Measurements from ENCODE around the gene FGF18. TPM values are rescaled to one million over a fixed set of nuclear protein-coding genes. Genes with fewer than 3 reads are reported as not detected.
"Not testable (repeated sequence)": the region's sequence is repeated elsewhere in the genome, so short reads cannot be mapped to it uniquely, and the experiment has no call there.

FGF18 gene
- total RNA-seq, 4 donors from 2014 or later: 0.66 to 0.91 (median 0.86) TPM; not detected in 1

DNA sequence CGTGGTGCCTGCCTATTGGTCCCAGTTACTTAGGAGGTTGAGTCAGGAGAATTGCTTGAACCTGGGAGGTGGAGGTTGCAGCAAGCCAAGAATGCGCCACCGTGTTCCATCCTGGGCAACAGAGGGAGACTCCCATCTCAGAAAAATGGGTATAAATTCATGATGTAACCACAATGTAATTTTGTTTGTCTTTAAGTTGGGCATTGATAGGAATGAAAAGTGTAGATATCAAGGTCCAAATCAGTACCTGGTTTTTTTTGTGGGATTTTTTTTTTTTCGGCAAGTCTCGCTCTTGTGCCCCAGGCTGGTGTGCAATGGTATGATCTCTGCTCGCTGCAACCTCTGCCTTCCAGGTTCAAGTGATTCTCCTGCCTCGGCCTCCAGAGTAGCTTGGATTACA is 24.4 kb upstream of the FGF18 start:
- no peak overlapping the region for H3K27ac ChIP-seq (replicated peaks in 1 of 4)
- DNase-seq (ENCODE audit: extremely low spot score): no peak
- TF ChIP-seq POLR2AphosphoS5 (IDR thresholded peaks at IDR 0.05) (no peak), EP300 (IDR thresholded peaks at IDR 0.05) (no peak), POLR2A (IDR thresholded peaks at IDR 0.05; ENCODE audit: low read depth) (no peak)
- TF ChIP-seq, protein P1, sequence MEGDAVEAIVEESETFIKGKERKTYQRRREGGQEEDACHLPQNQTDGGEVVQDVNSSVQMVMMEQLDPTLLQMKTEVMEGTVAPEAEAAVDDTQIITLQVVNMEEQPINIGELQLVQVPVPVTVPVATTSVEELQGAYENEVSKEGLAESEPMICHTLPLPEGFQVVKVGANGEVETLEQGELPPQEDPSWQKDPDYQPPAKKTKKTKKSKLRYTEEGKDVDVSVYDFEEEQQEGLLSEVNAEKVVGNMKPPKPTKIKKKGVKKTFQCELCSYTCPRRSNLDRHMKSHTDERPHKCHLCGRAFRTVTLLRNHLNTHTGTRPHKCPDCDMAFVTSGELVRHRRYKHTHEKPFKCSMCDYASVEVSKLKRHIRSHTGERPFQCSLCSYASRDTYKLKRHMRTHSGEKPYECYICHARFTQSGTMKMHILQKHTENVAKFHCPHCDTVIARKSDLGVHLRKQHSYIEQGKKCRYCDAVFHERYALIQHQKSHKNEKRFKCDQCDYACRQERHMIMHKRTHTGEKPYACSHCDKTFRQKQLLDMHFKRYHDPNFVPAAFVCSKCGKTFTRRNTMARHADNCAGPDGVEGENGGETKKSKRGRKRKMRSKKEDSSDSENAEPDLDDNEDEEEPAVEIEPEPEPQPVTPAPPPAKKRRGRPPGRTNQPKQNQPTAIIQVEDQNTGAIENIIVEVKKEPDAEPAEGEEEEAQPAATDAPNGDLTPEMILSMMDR (IDR thresholded peaks at IDR 0.05): no peak
- H3K27me3 ChIP-seq: no peaks in the 10 kb centered on the region
- no peak overlapping the region for H3K4me3 ChIP-seq
- peaks cover 36 to 95% (median 72%) of the 10 kb centered on the region in 4 donors for H3K36me3 ChIP-seq
- WGBS: 92% methylated on average over 7 of the region's 7 CpGs
- H3K4me1 ChIP-seq: peaks cover 29 to 61% (median 43%) of the 10 kb centered on the region in 4 donors
- no peaks in the 10 kb centered on the region for H3K9me3 ChIP-seq
- intact Hi-C loops (cut with DNase I): no loop called here

DNA sequence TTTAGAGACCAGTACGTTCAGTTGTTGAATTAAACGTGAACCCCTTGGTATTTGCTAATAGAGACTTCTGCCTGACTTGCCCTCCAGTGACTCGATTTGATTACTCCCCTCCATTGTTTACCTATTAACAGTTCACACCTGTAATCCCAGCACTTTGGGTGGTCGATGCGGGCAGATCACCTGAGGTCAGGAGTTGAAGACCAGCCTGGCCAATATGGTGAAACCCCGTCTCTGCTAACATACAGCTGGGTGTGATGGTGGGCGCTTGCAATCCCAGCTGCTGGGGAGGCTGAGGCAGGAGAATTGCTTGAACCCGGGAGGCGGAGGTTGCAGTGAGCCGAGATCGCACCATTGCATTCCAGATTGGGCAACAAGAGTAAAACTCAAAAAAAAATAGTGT is 22.9 kb upstream of the FGF18 start:
- H3K4me3 ChIP-seq; intact Hi-C loops (cut with DNase I); H3K27me3 ChIP-seq; H3K9me3 ChIP-seq; H3K27ac ChIP-seq (replicated peaks in 1 of 4); DNase-seq (ENCODE audit: extremely low spot score): not testable (repeated sequence)
- peaks cover 49 to 100% (median 84%) of the 10 kb centered on the region in 4 donors for H3K36me3 ChIP-seq
- peaks cover 14 to 45% (median 30%) of the 10 kb centered on the region in 4 donors for H3K4me1 ChIP-seq
- WGBS: 83% methylated on average over 11 of the region's 11 CpGs

DNA sequence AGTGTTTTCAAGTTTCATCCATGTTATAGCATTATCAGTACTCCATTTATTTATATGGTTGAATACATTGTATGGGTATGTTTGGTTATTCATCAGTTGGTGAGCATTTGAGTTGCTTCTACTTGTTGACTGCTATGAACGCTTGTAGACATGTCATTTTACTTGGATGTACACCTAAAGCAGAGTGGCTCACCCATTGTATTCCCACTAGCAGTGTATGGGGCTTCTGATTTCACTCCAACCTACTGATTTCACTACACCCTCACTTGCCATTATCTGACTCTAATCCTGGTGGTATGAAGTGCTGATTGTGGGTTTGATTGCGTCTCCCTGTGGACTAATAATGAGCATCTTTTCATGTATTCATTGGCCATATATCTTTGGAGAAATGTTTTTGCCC is 22.3 kb upstream of the FGF18 start:
- 88% methylated on average over 2 of the region's 2 CpGs for WGBS
- Histone ChIP-seq H3K36me3 (peaks cover 53 to 98% (median 82%) of the 10 kb centered on the region in 4 donors), H3K27me3 (no peaks in the 10 kb centered on the region), H3K4me1 (peaks cover 10 to 41% (median 25%) of the 10 kb centered on the region in 4 donors), H3K27ac (replicated peaks in 1 of 4) (no peak overlapping the region), H3K9me3 (no peaks in the 10 kb centered on the region), H3K4me3 (no peak overlapping the region)
- TF ChIP-seq POLR2AphosphoS5 (IDR thresholded peaks at IDR 0.05) (no peak), POLR2A (IDR thresholded peaks at IDR 0.05; ENCODE audit: low read depth) (no peak), EP300 (IDR thresholded peaks at IDR 0.05) (no peak)
- TF ChIP-seq, protein P1 (IDR thresholded peaks at IDR 0.05): no peak
- no peak for DNase-seq (ENCODE audit: extremely low spot score)
- intact Hi-C loops (cut with DNase I): no loop called here

DNA sequence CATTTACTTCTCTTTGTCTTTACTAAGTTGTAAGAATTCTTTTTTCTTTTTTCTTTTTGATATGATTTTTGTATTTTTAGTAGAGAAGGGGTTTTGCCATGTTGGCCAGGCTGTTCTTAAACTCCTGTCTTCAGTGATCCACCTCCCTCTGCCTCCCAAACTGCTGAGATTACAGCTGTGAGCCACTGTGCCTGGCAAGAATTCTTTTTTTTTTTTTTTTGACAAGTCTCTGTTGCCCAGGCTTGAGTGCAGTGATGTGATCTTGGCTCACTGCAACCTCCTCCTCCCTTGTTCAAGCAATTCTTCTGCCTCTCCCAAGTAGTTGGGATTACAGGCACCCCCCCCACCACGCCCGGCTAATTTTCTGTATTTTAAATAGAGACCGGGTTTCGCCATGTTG is 21.8 kb upstream of the FGF18 start:
- no peak for DNase-seq (ENCODE audit: extremely low spot score)
- H3K27me3 ChIP-seq: no peaks in the 10 kb centered on the region
- peaks cover 49 to 94% (median 80%) of the 10 kb centered on the region in 4 donors for H3K36me3 ChIP-seq
- no peak overlapping the region for H3K27ac ChIP-seq (replicated peaks in 1 of 4)
- WGBS: 94% methylated on average over 4 of the region's 4 CpGs
- no peak for TF ChIP-seq POLR2A (IDR thresholded peaks at IDR 0.05; ENCODE audit: low read depth)
- intact Hi-C loops (cut with DNase I): no loop called here
- peaks cover 10 to 38% (median 24%) of the 10 kb centered on the region in 4 donors for H3K4me1 ChIP-seq
- no peak overlapping the region for H3K4me3 ChIP-seq
- no peaks in the 10 kb centered on the region for H3K9me3 ChIP-seq

DNA sequence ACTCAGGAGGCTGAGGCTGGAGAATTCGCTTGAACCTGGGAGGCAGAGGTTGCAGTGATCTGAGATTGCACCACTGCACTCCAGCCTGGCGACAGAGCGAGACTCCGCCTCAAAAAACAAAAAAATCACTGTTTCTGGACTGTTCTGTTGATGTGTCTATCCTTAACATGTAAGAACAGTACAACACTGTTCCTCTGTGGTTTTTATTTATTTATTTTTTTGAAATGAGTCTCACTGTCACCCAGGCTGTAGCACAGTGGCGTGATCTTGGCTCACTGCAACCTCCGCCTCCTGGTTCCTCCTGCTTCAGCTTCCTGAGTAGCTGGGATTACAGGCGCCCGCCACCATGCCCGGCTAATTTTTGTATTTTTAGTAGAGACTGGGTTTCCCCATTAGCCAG is 20.8 kb upstream of the FGF18 start:
- H3K27me3 ChIP-seq; DNase-seq (ENCODE audit: extremely low spot score); H3K27ac ChIP-seq (replicated peaks in 1 of 4); H3K4me3 ChIP-seq; intact Hi-C loops (cut with DNase I); H3K9me3 ChIP-seq: not testable (repeated sequence)
- Histone ChIP-seq H3K4me1 (peaks cover 10 to 38% (median 24%) of the 10 kb centered on the region in 4 donors), H3K36me3 (peaks cover 49 to 84% (median 70%) of the 10 kb centered on the region in 4 donors)
- WGBS: 89% methylated on average over 9 of the region's 9 CpGs

DNA sequence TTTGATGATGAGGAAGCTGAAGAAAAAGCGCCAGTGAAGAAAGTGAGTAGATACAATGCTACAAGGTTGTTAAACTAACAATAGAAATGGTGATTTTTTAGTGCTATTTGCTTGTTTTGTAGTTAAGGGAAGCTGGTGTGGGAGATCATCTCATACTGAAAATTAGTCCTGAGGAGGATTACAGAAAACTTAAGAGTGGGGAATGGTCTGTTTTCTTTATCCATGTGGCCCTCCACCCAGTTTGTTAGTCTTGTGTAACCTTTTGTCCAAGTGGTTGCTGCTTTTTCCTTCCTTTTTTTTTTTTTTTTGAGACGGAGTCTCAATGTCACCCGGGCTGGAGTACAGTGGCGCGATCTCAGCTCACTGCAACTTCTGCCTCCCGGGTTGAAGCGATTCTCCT is 19.3 kb upstream of the FGF18 start:
- Histone ChIP-seq H3K27ac (replicated peaks in 1 of 4) (no peak overlapping the region), H3K27me3 (no peaks in the 10 kb centered on the region), H3K36me3 (peaks cover 41 to 75% (median 61%) of the 10 kb centered on the region in 4 donors), H3K4me3 (no peak overlapping the region), H3K9me3 (no peaks in the 10 kb centered on the region), H3K4me1 (peaks cover 10 to 38% (median 23%) of the 10 kb centered on the region in 4 donors)
- DNase-seq (ENCODE audit: extremely low spot score): no peak
- TF ChIP-seq EP300 (IDR thresholded peaks at IDR 0.05) (no peak), POLR2A (IDR thresholded peaks at IDR 0.05; ENCODE audit: low read depth) (no peak), POLR2AphosphoS5 (IDR thresholded peaks at IDR 0.05) (no peak)
- TF ChIP-seq, protein P1 (IDR thresholded peaks at IDR 0.05): no peak
- intact Hi-C loops (cut with DNase I): no loop called here
- 80% methylated on average over 7 of the region's 7 CpGs for WGBS
